Measurements from ENCODE around the gene TUBB. TPM values are rescaled to one million over a fixed set of nuclear protein-coding genes. Genes with fewer than 3 reads are reported as not detected.
"Not testable (repeated sequence)": the region's sequence is repeated elsewhere in the genome, so short reads cannot be mapped to it uniquely, and the experiment has no call there.

TUBB gene
- total and polyA plus RNA-seq, 4 donors, result 99.5 to 324 (median 227) TPM

DNA sequence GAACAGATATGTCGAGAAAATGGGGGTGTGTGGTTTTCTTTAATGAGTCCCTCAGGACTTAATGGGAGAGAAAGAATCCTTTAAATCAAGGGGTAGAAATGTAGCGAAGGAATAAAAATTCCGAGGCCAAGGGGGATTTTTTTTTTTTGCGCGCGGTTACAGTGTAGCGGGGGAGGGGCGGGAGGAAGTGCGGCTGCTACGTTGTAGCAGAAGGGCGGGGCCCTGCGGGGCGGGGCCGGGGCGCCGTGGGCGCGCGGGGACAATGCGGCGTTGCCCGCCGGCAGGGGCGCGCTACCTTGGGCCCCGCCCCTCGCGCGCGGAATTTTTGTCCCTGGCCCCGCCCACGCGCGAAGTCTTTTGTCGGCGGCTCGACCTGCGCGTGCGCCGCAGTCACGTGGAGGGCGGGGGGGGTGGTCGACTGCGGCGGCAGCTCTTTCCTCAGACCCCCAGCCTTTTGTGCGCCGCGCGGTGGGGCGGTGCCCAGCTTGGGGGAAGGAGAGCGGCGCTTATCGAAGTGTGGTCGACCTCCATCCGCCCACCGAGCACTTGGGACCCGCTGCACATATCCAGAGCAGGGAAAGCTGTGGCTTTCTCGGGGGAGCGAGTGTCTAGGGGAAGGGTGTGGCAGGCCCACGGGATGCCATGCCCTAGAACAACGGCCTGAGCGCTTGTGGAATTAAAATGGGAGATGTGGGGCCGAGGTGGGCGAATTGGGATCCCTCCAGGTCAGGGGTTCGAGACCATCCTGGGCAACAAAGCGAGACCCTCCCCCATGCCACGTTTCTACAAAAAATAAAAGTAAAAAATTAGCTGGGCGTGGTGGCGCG, 1.3 kb downstream of the TUBB start:
- WGBS, 2 donors, result 0 to 1% methylated on average over 53 to 71 of the region's 71 CpGs
- Histone ChIP-seq H3K9me3 (ENCODE audit: control insufficient read depth, low read length) (no peaks in the 10 kb centered on the region), H3K27ac (ENCODE audit: low read depth in 1 of 2, low read length in 2 of 2) (peak overlapping the region; percentile 58 to 87), H3K4me1 (ENCODE audit: control insufficient read depth in 1 of 2, insufficient read depth in 2 of 2, low read length in 2 of 2) (no peaks in the 10 kb centered on the region), H3K4me3 (ENCODE audit: low read length in 2 of 2) (peak overlapping the region; percentile 80 to 99), H3K36me3 (ENCODE audit: control insufficient read depth in 1 of 2, insufficient read depth in 2 of 2, low read length in 1 of 2) (peaks cover 0 to 3% of the 10 kb centered on the region in 2 donors), H3K27me3 (ENCODE audit: control insufficient read depth in 1 of 2, insufficient read depth in 2 of 2, low read length in 1 of 2) (no peaks in the 10 kb centered on the region)
- DNase-seq, result peak; percentile 93 to 98
- ATAC-seq (ENCODE audit: low FRiP score), result peak; percentile 86
- intact Hi-C loops (cut with DNase I), result loop anchor here (1.0 to 5.0 kb wide), 5 partner anchors 35 to 164 kb away; partner anchors contain the start of genes GNL1 (in 1 of the 2), MRPS18B (in 1 of the 2), PPP1R10 (in 1 of the 2) and PPP1R18 (in 1 of the 2)

DNA sequence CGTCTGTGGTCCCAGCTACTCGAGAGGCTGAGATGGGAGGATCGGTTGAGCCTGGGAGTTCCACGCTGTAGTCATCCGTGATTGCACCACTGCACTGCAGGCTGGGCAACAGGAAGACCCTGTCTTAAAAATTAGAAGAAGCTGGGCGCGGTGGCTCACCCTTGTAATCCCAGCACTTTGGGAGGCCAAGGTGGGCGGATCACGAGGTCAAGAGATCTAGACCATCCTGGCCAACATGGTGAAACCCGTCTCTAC, 1.8 kb downstream of the TUBB start:
- Histone ChIP-seq H3K4me3 (ENCODE audit: low read length in 2 of 2) (peak overlapping the region in 1 of 2 donors; percentile 36), H3K27ac (ENCODE audit: low read depth in 1 of 2, low read length in 2 of 2) (peak overlapping the region in 1 of 2 donors; percentile 31)
- not testable (repeated sequence) for H3K4me1 ChIP-seq (ENCODE audit: control insufficient read depth in 1 of 2, insufficient read depth in 2 of 2, low read length in 2 of 2); H3K27me3 ChIP-seq (ENCODE audit: control insufficient read depth in 1 of 2, insufficient read depth in 2 of 2, low read length in 1 of 2); ATAC-seq (ENCODE audit: low FRiP score); H3K9me3 ChIP-seq (ENCODE audit: control insufficient read depth, low read length); H3K36me3 ChIP-seq (ENCODE audit: control insufficient read depth in 1 of 2, insufficient read depth in 2 of 2, low read length in 1 of 2)
- 5 to 6% methylated on average over 10 of the region's 10 CpGs for WGBS, 2 donors
- peak in 1 of 2 donors; percentile 63 for DNase-seq
- intact Hi-C loops (cut with DNase I), result loop anchor here (1.0 to 5.0 kb wide), 2 partner anchors 43 to 165 kb away; partner anchors contain the start of genes GNL1 (in 1 of the 2) and PRR3 (in 1 of the 2)

DNA sequence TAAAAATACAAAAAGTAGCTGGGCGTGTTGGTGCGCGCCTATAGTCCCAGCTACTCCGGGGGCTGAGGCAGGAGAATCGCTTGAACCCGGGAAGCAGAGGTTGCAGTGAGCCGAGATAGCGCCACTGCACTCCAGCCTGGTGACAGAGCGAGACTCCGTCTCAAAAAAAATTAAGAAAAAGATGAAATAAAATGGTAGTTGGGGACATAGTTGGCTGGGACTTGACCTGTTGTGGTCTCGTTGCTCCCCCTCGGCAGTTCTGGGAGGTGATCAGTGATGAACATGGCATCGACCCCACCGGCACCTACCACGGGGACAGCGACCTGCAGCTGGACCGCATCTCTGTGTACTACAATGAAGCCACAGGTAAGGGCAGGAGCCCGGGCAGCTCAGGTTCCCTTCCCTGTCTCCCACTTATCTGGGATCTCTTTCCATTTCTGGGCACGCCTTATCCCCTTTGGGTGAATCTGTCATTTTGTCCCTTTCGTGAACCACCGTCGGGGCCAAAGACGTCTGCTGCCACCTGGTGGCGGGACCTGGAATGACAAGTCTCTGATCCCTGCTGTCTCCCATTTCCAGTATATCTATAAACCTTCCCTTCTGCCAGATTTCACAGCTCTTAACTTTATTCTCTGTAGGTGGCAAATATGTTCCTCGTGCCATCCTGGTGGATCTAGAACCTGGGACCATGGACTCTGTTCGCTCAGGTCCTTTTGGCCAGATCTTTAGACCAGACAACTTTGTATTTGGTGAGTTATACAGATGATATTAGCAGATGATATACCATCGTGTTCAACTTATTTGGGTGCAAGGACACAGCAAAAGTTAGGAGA, 2.3 kb downstream of the TUBB start:
- 8 to 9% methylated on average over 27 of the region's 27 CpGs for WGBS, 2 donors
- Histone ChIP-seq H3K36me3 (ENCODE audit: control insufficient read depth in 1 of 2, insufficient read depth in 2 of 2, low read length in 1 of 2) (peaks cover 0 to 3% of the 10 kb centered on the region in 2 donors), H3K27ac (ENCODE audit: low read depth in 1 of 2, low read length in 2 of 2) (peak overlapping the region in 1 of 2 donors; percentile 1), H3K4me1 (ENCODE audit: control insufficient read depth in 1 of 2, insufficient read depth in 2 of 2, low read length in 2 of 2) (no peaks in the 10 kb centered on the region), H3K9me3 (ENCODE audit: control insufficient read depth, low read length) (no peaks in the 10 kb centered on the region), H3K4me3 (ENCODE audit: low read length in 2 of 2) (peak overlapping the region in 1 of 2 donors; percentile 2), H3K27me3 (ENCODE audit: control insufficient read depth in 1 of 2, insufficient read depth in 2 of 2, low read length in 1 of 2) (no peaks in the 10 kb centered on the region)
- intact Hi-C loops (cut with DNase I), result loop anchor here (1.0 to 5.0 kb wide), 2 partner anchors 43 to 165 kb away; partner anchors contain the start of genes GNL1 (in 1 of the 2) and PRR3 (in 1 of the 2)
- DNase-seq, result peak; percentile 87 to 95
- peak; percentile 72 for ATAC-seq (ENCODE audit: low FRiP score)

DNA sequence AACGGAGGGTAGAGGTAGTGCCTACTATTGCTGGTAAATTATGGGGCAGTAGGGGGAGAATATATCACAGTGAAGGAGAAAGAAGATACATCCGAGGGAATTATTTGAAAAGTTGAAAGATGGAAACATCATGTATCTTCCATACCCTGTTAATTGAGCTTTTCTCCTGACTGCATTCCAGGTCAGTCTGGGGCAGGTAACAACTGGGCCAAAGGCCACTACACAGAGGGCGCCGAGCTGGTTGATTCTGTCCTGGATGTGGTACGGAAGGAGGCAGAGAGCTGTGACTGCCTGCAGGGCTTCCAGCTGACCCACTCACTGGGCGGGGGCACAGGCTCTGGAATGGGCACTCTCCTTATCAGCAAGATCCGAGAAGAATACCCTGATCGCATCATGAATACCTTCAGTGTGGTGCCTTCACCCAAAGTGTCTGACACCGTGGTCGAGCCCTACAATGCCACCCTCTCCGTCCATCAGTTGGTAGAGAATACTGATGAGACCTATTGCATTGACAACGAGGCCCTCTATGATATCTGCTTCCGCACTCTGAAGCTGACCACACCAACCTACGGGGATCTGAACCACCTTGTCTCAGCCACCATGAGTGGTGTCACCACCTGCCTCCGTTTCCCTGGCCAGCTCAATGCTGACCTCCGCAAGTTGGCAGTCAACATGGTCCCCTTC, 3.1 kb downstream of the TUBB start:
- WGBS, 2 donors, result 39 to 40% methylated on average over 16 of the region's 16 CpGs
- not testable (repeated sequence) for ATAC-seq (ENCODE audit: low FRiP score); H3K4me3 ChIP-seq (ENCODE audit: low read length in 2 of 2); DNase-seq; H3K9me3 ChIP-seq (ENCODE audit: control insufficient read depth, low read length); H3K36me3 ChIP-seq (ENCODE audit: control insufficient read depth in 1 of 2, insufficient read depth in 2 of 2, low read length in 1 of 2); H3K4me1 ChIP-seq (ENCODE audit: control insufficient read depth in 1 of 2, insufficient read depth in 2 of 2, low read length in 2 of 2); H3K27ac ChIP-seq (ENCODE audit: low read depth in 1 of 2, low read length in 2 of 2); H3K27me3 ChIP-seq (ENCODE audit: control insufficient read depth in 1 of 2, insufficient read depth in 2 of 2, low read length in 1 of 2)
- intact Hi-C loops (cut with DNase I), result loop anchor here in 1 of 2 donors (5.0 kb wide), 1 partner anchor 166 kb away; the partner anchor contains the start of genes GNL1 and PRR3

DNA sequence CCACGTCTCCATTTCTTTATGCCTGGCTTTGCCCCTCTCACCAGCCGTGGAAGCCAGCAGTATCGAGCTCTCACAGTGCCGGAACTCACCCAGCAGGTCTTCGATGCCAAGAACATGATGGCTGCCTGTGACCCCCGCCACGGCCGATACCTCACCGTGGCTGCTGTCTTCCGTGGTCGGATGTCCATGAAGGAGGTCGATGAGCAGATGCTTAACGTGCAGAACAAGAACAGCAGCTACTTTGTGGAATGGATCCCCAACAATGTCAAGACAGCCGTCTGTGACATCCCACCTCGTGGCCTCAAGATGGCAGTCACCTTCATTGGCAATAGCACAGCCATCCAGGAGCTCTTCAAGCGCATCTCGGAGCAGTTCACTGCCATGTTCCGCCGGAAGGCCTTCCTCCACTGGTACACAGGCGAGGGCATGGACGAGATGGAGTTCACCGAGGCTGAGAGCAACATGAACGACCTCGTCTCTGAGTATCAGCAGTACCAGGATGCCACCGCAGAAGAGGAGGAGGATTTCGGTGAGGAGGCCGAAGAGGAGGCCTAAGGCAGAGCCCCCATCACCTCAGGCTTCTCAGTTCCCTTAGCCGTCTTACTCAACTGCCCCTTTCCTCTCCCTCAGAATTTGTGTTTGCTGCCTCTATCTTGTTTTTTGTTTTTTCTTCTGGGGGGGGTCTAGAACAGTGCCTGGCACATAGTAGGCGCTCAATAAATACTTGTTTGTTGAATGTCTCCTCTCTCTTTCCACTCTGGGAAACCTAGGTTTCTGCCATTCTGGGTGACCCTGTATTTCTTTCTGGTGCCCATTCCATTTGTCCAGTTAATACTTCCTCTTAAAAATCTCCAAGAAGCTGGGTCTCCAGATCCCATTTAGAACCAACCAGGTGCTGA, 3.9 kb downstream of the TUBB start:
- H3K4me1 ChIP-seq (ENCODE audit: control insufficient read depth in 1 of 2, insufficient read depth in 2 of 2, low read length in 2 of 2), result not testable (repeated sequence)

DNA sequence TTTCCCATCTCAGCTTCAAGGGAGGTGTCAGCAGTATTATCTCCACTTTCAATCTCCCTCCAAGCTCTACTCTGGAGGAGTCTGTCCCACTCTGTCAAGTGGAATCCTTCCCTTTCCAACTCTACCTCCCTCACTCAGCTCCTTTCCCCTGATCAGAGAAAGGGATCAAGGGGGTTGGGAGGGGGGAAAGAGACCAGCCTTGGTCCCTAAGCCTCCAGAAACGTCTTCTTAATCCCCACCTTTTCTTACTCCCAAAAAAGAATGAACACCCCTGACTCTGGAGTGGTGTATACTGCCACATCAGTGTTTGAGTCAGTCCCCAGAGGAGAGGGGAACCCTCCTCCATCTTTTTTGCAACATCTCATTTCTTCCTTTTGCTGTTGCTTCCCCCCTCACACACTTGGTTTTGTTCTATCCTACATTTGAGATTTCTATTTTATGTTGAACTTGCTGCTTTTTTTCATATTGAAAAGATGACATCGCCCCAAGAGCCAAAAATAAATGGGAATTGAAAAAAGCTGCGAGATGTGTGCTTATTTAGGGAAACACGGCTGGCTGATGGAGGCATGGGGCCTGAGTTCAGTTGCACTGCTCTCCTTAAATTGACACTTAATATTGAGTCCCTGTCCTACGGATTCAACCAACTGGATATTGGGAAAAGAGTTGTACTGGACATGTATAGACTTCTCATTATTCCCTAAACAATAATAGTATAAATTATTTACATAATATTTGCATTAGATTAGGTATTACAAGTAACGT, 4.9 kb downstream of the TUBB start:
- H3K27ac ChIP-seq (ENCODE audit: low read depth in 1 of 2, low read length in 2 of 2), result peak overlapping the region in 1 of 2 donors; percentile 13
- H3K36me3 ChIP-seq (ENCODE audit: control insufficient read depth in 1 of 2, insufficient read depth in 2 of 2, low read length in 1 of 2), result peaks cover 0 to 3% of the 10 kb centered on the region in 2 donors
- H3K27me3 ChIP-seq (ENCODE audit: control insufficient read depth in 1 of 2, insufficient read depth in 2 of 2, low read length in 1 of 2), result no peaks in the 10 kb centered on the region
- H3K9me3 ChIP-seq (ENCODE audit: control insufficient read depth, low read length), result no peaks in the 10 kb centered on the region
- DNase-seq (no peak), ATAC-seq (ENCODE audit: low FRiP score) (no peak)
- 11 to 15% methylated on average over 6 of the region's 6 CpGs for WGBS, 2 donors
- H3K4me3 ChIP-seq (ENCODE audit: low read length in 2 of 2), result no peak overlapping the region
- intact Hi-C loops (cut with DNase I), result loop anchor here in 1 of 2 donors (5.0 kb wide), 1 partner anchor 168 kb away; the partner anchor contains the start of genes GNL1 and PRR3
- no peaks in the 10 kb centered on the region for H3K4me1 ChIP-seq (ENCODE audit: control insufficient read depth in 1 of 2, insufficient read depth in 2 of 2, low read length in 2 of 2)

More for the DNA sequence above, 3.9 kb downstream of the TUBB start:
- DNase-seq; H3K27ac ChIP-seq (ENCODE audit: low read depth in 1 of 2, low read length in 2 of 2); H3K27me3 ChIP-seq (ENCODE audit: control insufficient read depth in 1 of 2, insufficient read depth in 2 of 2, low read length in 1 of 2); H3K4me3 ChIP-seq (ENCODE audit: low read length in 2 of 2); H3K36me3 ChIP-seq (ENCODE audit: control insufficient read depth in 1 of 2, insufficient read depth in 2 of 2, low read length in 1 of 2); H3K9me3 ChIP-seq (ENCODE audit: control insufficient read depth, low read length); ATAC-seq (ENCODE audit: low FRiP score): not testable (repeated sequence)
- intact Hi-C loops (cut with DNase I), result loop anchor here in 1 of 2 donors (5.0 kb wide), 1 partner anchor 167 kb away; the partner anchor contains the start of genes GNL1 and PRR3
- 44 to 45% methylated on average over 29 of the region's 29 CpGs for WGBS, 2 donors

DNA sequence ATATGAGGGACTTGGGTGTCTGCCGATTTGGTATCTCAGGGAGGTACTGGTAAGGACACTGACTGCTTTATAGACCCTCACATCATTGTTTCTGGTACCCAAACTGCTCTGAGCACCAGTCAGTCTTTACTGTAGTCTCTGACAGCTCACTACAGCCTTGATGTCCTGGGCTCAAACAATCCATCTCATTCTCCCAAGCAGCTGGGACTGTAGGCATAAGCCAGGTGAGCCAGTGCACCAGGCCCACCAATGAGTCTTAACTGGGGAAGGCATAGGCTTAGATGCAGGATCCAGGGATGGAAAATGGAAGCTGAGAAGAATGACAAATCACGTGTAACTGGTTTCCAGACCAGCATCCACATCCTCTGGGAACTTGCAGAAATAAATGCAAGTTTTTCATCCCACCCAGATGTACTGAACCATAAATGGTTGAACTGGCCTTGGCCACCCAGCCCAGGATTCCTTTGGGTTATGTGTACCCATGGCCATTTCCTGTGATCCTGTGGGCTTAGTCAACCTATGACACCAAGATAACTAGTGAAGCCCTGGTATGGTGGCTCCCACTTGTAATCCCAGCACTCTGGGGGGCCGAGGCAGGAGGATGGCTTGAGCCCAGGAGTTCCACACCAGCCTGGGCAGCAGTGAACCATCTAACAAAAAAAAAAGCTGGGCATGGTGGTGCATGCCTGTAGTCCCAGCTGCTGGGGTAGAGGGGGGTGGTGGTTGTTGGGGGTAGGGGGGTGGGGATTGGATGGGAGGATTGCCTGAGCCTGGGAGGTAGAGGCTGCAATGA, 5.8 kb downstream of the TUBB start:
- ATAC-seq (ENCODE audit: low FRiP score) (no peak), DNase-seq (no peak)
- intact Hi-C loops (cut with DNase I), result no loop called here
- 36% methylated on average over 3 of the region's 3 CpGs for WGBS, 2 donors
- Histone ChIP-seq H3K27ac (ENCODE audit: low read depth in 1 of 2, low read length in 2 of 2) (peak overlapping the region in 1 of 2 donors; percentile 50), H3K9me3 (ENCODE audit: control insufficient read depth, low read length) (no peaks in the 10 kb centered on the region), H3K36me3 (ENCODE audit: control insufficient read depth in 1 of 2, insufficient read depth in 2 of 2, low read length in 1 of 2) (peaks cover 0 to 3% of the 10 kb centered on the region in 2 donors), H3K4me1 (ENCODE audit: control insufficient read depth in 1 of 2, insufficient read depth in 2 of 2, low read length in 2 of 2) (no peaks in the 10 kb centered on the region), H3K27me3 (ENCODE audit: control insufficient read depth in 1 of 2, insufficient read depth in 2 of 2, low read length in 1 of 2) (no peaks in the 10 kb centered on the region), H3K4me3 (ENCODE audit: low read length in 2 of 2) (no peak overlapping the region)

Measured in aorta (tissue), 5 donors.